PFSK-1 (cell line): Measurements from ENCODE around the gene NHP2.

Experiments used
- POLR2AphosphoS5 ChIP-seq: IDR thresholded peaks from 2 replicates; pipeline ENCODE4 v1.6.1; 2012; ENCODE audit warnings: low read depth, mild to moderate bottlenecking, control low read depth, low read length, moderate library complexity
- REST ChIP-seq, 2 experiments: IDR thresholded peaks; 2 replicates each; pipeline versions ENCODE4 v1.6.1 to v1.8.0; 2011 to 2012; ENCODE audit warnings: low read depth in 2 of 2, low read length in 2 of 2, control low read depth in 1 of 2, inconsistent platforms in 1 of 2, mild to moderate bottlenecking in 1 of 2, moderate library complexity in 1 of 2; ENCODE audit not compliant: insufficient read depth in 1 of 2
- TAF1 ChIP-seq: IDR thresholded peaks from 2 replicates; pipeline ENCODE4 v1.6.1; 2012; ENCODE audit warnings: low read length, control low read depth, borderline replicate concordance; ENCODE audit not compliant: insufficient read depth

- TF ChIP-seq REST (IDR thresholded peaks at IDR 0.05; ENCODE audit: insufficient read depth in 1 of 2, low read depth in 2 of 2, low read length in 2 of 2) (no peak), POLR2AphosphoS5 (no peak), TAF1 (no peak)
These were observed 33.6 kb downstream of the NHP2 start for GRCh38 chr5:178119915-178120606.
